T-helper 1 cell treated with Interleukin-12 subunit alpha and Interleukin-12 subunit beta and Interleukin-4 antibody, amounts not matched to agents 30 ng/mL and 1 ng/mL, for 36 hours (primary cell): ENCODE results near the gene PPM1A. TPM values are rescaled to one million over a fixed set of nuclear protein-coding genes. Genes with fewer than 3 reads are reported as not detected.

Source experiments
- intact Hi-C: fragments of 100-400 bp; cut with micrococcal nuclease; formaldehyde crosslinking; loops from one replicate; pipeline ENCODE4 v1.15.1; 2024
- total RNA-seq: library from RNA; stranded (reverse); gene quantifications from 2 replicates; pipeline ENCODE4 v1.2.3, GENCODE V29; 2022

The PPM1A gene
- total RNA-seq, 1 donor from 2014 or later = 50.6 TPM

DNA sequence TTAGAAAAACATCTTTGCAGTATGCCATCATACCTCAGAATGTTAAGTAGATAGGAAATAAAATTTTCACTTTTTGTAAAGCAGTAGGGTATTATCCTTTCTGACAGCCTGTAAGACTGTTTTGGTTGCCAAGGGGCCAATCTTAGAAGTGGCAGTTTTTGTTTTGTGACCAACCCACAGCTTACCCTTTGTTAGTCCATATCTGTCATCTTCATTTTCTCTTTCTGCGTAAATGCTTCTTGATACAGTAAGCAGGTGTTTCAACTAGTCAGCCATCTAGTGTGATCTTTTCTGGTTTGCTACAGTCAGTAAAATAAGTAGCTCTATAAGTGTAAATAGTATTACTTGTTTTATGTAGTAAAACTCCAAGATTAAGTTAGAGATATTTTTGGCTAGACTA, 8.8 kb downstream of the PPM1A start:
- intact Hi-C loops = no loop called here

- intact Hi-C loops = loop anchor here (10.0 kb wide), 1 partner anchor 990 kb away; no protein-coding TSS in a partner anchor
Observed at GRCh38 chr14:60265163-60265562, 16.1 kb downstream of the PPM1A start.

- intact Hi-C loops = loop anchor here (1.0 to 10.0 kb wide), 4 partner anchors 16 to 989 kb away; no protein-coding TSS in a partner anchor
Observed at GRCh38 chr14:60266021-60266937, 17.3 kb downstream of the PPM1A start.

- intact Hi-C loops = no loop called here
Observed at GRCh38 chr14:60272177-60272576, 23.2 kb downstream of the PPM1A start.

- intact Hi-C loops = no loop called here
Observed at GRCh38 chr14:60273956-60274355, 24.9 kb downstream of the PPM1A start.

GRCh38 chr14:60274448-60274847, 25.4 kb downstream of the PPM1A start:
- intact Hi-C loops = no loop called here

DNA sequence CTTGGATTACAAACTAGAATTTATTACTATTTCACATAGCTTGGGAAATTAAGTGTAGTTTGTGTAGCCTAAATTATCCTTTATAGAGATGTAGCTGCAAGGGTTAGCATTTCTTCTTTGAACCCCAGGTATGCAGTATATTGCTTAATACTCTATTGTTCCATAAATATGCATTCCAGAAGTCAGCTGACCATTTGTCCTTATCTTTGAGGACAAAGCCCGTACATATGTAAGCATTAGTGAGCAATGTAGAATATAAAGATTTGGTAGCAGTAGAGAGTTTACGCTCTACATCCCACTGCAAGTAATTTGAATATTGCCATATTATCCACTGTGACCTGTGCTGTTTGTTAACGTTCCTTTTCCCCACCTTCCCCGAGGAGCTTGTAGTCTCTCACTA, 26.9 kb downstream of the PPM1A start:
- intact Hi-C loops = no loop called here

DNA sequence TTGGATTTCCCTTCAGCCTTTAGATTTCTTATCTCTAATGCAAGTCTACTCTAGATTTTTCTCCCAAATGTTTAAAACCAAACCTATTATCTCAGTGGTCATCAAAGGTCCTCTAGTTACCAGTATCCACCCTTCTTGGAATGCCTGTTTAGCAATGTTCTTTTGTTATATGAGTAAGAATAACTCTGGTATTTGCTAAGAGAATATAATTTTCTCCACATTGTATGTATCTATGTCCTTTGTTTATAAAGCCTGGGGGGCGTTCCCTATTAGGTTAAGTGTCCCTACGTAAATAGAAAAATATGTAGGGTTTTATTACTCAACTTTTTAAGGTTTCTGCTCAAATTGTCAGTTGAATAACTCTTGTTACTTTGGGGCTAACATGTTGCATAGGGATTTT, 27.3 kb downstream of the PPM1A start:
- intact Hi-C loops = no loop called here

- intact Hi-C loops = no loop called here
Observed at GRCh38 chr14:60277605-60278190, 28.7 kb downstream of the PPM1A start.

DNA sequence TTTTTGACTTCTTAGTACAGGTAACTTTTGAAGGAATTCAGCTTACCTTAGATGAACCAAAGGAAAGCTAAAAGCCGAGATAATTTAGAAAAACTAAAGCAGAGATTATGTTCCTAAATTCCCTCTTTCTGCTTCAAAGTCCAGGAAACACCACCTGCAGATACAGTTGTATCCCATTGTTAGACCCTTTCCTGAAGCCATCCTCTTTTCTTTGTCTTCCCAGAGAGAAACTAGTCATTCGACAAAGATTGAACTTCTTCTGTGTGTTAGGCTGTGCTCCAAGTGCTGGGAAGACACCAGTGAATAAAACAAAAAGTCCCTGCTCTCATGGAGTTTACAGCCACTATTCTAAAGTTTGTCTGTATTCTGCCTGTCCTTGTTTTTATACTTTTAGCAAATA, 29.3 kb downstream of the PPM1A start:
- intact Hi-C loops = no loop called here

- intact Hi-C loops = no loop called here
Observed at GRCh38 chr14:60287452-60287851, 38.4 kb downstream of the PPM1A start.

GRCh38 chr14:60288279-60288678, 39.3 kb downstream of the PPM1A start:
- intact Hi-C loops = no loop called here

- intact Hi-C loops = no loop called here
Observed at GRCh38 chr14:60294411-60295069, 45.5 kb downstream of the PPM1A start.

GRCh38 chr14:60300019-60300418, 51.0 kb downstream of the PPM1A start:
- intact Hi-C loops = no loop called here

GRCh38 chr14:60301685-60302084, 52.7 kb downstream of the PPM1A start:
- intact Hi-C loops = no loop called here

DNA sequence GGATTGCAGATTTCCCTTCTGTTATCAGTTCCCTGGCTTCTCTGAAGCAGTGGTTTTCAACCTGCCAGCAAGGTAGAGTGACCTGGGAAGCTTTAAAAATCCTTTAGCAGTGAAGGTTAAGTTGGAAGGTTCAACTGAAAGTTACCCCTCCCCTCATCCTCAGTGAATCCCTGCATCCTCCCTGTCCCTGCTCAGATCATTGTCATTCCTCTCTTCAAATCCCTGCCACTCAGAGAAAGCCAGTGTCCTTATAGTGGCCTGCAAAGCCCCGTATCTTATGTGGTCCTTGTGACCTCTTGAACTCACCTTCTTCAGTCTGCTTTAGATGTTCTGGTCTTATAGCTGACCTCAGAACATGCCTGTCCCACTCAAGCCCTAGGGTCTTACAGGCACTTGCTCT, 53.6 kb downstream of the PPM1A start:
- intact Hi-C loops = no loop called here

- intact Hi-C loops = no loop called here
Observed at GRCh38 chr14:60303745-60304144, 54.7 kb downstream of the PPM1A start.

- intact Hi-C loops = no loop called here
Observed at GRCh38 chr14:60304509-60304908, 55.5 kb downstream of the PPM1A start.

DNA sequence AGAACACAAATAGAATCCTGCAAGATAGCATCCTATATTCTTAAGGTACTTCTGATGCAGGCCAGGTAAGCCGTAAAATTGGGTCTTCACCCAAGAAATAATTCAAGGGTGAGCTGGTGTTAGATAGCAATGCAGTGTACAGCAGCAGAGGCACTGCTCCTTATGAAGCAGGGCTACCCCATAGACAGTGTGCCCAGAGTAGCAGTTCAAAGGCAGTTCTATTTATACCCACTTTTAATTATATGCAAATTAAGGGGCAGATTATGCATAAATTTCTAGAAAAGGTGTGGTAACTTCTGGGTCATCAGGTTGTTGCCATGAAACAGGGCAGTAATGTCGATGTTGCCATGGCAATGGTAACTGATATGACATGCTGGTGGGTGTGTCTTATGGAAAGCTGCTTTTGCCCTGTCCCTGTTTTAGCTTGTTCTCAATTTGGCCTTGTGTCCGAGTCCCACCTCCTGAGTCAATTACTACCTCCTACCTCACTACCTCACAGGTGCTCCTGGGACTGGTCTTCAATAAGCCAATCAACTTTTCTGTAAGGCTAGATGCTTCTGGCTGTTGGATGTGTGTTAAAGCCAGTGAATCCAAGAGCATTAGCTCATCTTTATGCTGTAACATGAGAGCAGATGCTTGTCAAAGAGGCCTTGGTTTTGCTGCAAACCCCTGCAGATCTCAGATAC, 61.0 kb downstream of the PPM1A start:
- intact Hi-C loops = no loop called here

DNA sequence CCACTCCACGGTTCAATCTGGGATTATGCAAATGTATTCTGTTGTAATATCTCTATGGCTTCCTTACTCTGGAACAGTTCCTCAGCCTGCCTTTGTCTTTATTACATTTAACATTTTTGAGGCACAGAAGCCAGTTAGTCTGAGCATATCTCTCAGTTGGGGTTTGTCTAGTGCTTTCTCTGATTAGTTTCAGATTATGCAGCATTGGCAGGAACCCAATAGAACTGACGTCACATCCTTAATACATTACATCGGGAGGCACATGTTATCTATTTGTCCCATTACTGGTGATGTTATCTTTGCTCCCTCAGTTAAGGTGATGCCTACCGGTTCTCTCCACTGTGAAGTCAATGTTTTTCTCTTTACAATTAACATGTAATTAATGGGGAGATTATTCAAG, 62.4 kb downstream of the PPM1A start:
- intact Hi-C loops = no loop called here

- intact Hi-C loops = no loop called here
Observed at GRCh38 chr14:60313093-60313492, 64.1 kb downstream of the PPM1A start.
